PC-9 (cell line): ENCODE results near the gene ZNF672.

Experiments
- CTCF ChIP-seq: fragments of 200-600 bp; sonication (generic); conservative IDR thresholded peaks from 2 replicates; pipeline ENCODE4 v1.6.1; 2017; ENCODE audit warnings: mixed run types, antibody characterized with exemption, mild to moderate bottlenecking, moderate library complexity
- EZH2 ChIP-seq: fragments of 200-600 bp; sonication (generic); IDR thresholded peaks from 2 replicates; pipeline ENCODE4 v1.8.0; 2017; ENCODE audit warnings: antibody characterized with exemption, low read depth

GRCh38 chr1:248820041-248820585, 17.9 kb upstream of the ZNF672 start:
- no peak for TF ChIP-seq CTCF
- TF ChIP-seq EZH2: no peak
